ENCODE data around the gene TRIM5. TPM values are rescaled to one million over a fixed set of nuclear protein-coding genes. Genes with fewer than 3 reads are reported as not detected.

The TRIM5 gene
- total and polyA plus RNA-seq, 9 donors, result 11.8 to 35.8 (median 24.5) TPM

GRCh38 chr11:5703741-5704536 is 19.1 kb upstream of the TRIM5 start:
- H3K36me3 ChIP-seq, result no peaks in the 10 kb centered on the region

GRCh38 chr11:5701055-5701577 is 16.2 kb upstream of the TRIM5 start:
- DNase-seq, result no peak
- H3K36me3 ChIP-seq, result no peaks in the 10 kb centered on the region
- H3K4me1 ChIP-seq (ENCODE audit: insufficient read depth), result peaks cover 4% of the 10 kb centered on the region
- H3K27me3 ChIP-seq, result no peaks in the 10 kb centered on the region
- no peak overlapping the region for H3K4me3 ChIP-seq
- no peak for TF ChIP-seq CTCF (IDR thresholded peaks at IDR 0.05)
- TF ChIP-seq POLR2A (IDR thresholded peaks at IDR 0.05), result no peak
- intact Hi-C loops (cut with DNase I), result no loop called here
- no peak overlapping the region for H3K27ac ChIP-seq
- H3K9me3 ChIP-seq, result no peaks in the 10 kb centered on the region
- 74 to 87% (median 75%) methylated on average over 3 of the region's 3 CpGs for WGBS, 3 donors

More at GRCh38 chr11:5703741-5704536, 19.1 kb upstream of the TRIM5 start:
- intact Hi-C loops (cut with DNase I), result no loop called here
- no peak overlapping the region for H3K27ac ChIP-seq
- WGBS, 3 donors, result 91 to 93% (median 92%) methylated on average over 2 of the region's 2 CpGs
- H3K9me3 ChIP-seq, result no peaks in the 10 kb centered on the region
- no peak for TF ChIP-seq POLR2A (IDR thresholded peaks at IDR 0.05)
- no peak for TF ChIP-seq EP300 (IDR thresholded peaks at IDR 0.05)
- no peak for TF ChIP-seq CTCF (IDR thresholded peaks at IDR 0.05)
- no peaks in the 10 kb centered on the region for H3K4me1 ChIP-seq (ENCODE audit: insufficient read depth)
- no peaks in the 10 kb centered on the region for H3K27me3 ChIP-seq
- DNase-seq, result no peak
- H3K4me3 ChIP-seq, result no peak overlapping the region

GRCh38 chr11:5700421-5701054 is 15.7 kb upstream of the TRIM5 start:
- 92 to 97% (median 94%) methylated on average over 10 of the region's 10 CpGs for WGBS, 3 donors
- DNase-seq, result no peak
- Histone ChIP-seq H3K9me3 (no peaks in the 10 kb centered on the region), H3K4me1 (ENCODE audit: insufficient read depth) (peaks cover 6% of the 10 kb centered on the region), H3K4me3 (no peak overlapping the region), H3K27me3 (no peaks in the 10 kb centered on the region), H3K27ac (no peak overlapping the region), H3K36me3 (no peaks in the 10 kb centered on the region)
- intact Hi-C loops (cut with DNase I), result no loop called here
- no peak for TF ChIP-seq EP300 (IDR thresholded peaks at IDR 0.05)
- TF ChIP-seq POLR2A (IDR thresholded peaks at IDR 0.05), result no peak
- no peak for TF ChIP-seq CTCF (IDR thresholded peaks at IDR 0.05)

- no peak for TF ChIP-seq CTCF (IDR thresholded peaks at IDR 0.05)
- no peak for TF ChIP-seq EP300 (IDR thresholded peaks at IDR 0.05)
- TF ChIP-seq POLR2A (IDR thresholded peaks at IDR 0.05), result no peak
- Histone ChIP-seq H3K4me3 (no peak overlapping the region), H3K9me3 (no peaks in the 10 kb centered on the region), H3K27me3 (no peaks in the 10 kb centered on the region), H3K27ac (no peak overlapping the region), H3K4me1 (ENCODE audit: insufficient read depth) (peaks cover 7% of the 10 kb centered on the region), H3K36me3 (no peaks in the 10 kb centered on the region)
- intact Hi-C loops (cut with DNase I), result no loop called here
- DNase-seq, result no peak
- WGBS, 3 donors, result 92 to 93% (median 92%) methylated on average over 7 of the region's 7 CpGs
Measured at GRCh38 chr11:5698281-5698680, 13.4 kb upstream of the TRIM5 start.
